Colon (tissue), 2 donors: ENCODE measurements around the gene GALNT2.

Source experiments
- FAIRE-seq: peaks from 2 replicates; lab custom pipeline; 2012; peaks lifted over from hg19 to GRCh38; lab: Jason Lieb, UNC
- donor health status: control.
- donor health status: control.

The GALNT2 gene

GRCh38 chr1:230262867-230263567 is 196.0 kb downstream of the GALNT2 start:
- FAIRE-seq = no peak

- FAIRE-seq = no peak
These were observed 196.6 kb downstream of the GALNT2 start for GRCh38 chr1:230263568-230264195.

GRCh38 chr1:230264342-230264741 is 197.3 kb downstream of the GALNT2 start:
- no peak for FAIRE-seq

GRCh38 chr1:230265200-230266115 is 198.4 kb downstream of the GALNT2 start:
- no peak for FAIRE-seq

GRCh38 chr1:230266456-230266855 is 199.4 kb downstream of the GALNT2 start:
- no peak for FAIRE-seq

- no peak for FAIRE-seq
These were observed 200.5 kb downstream of the GALNT2 start for GRCh38 chr1:230267338-230268065.

- no peak for FAIRE-seq
These were observed 201.5 kb downstream of the GALNT2 start for GRCh38 chr1:230268371-230269170.

GRCh38 chr1:230270185-230270558 is 203.1 kb downstream of the GALNT2 start:
- FAIRE-seq = no peak

GRCh38 chr1:230270559-230271281 is 203.7 kb downstream of the GALNT2 start:
- no peak for FAIRE-seq

- FAIRE-seq = no peak
These were observed 204.4 kb downstream of the GALNT2 start for GRCh38 chr1:230271300-230272035.

- FAIRE-seq = no peak
These were observed 205.5 kb downstream of the GALNT2 start for GRCh38 chr1:230272557-230272956.

GRCh38 chr1:230273141-230273710 is 206.2 kb downstream of the GALNT2 start:
- no peak for FAIRE-seq

- FAIRE-seq = no peak
These were observed 207.2 kb downstream of the GALNT2 start for GRCh38 chr1:230274254-230274653.

GRCh38 chr1:230276401-230276800 is 209.4 kb downstream of the GALNT2 start:
- FAIRE-seq = no peak

- no peak for FAIRE-seq
These were observed 210.4 kb downstream of the GALNT2 start for GRCh38 chr1:230277201-230278025.

- no peak for FAIRE-seq
These were observed 211.3 kb downstream of the GALNT2 start for GRCh38 chr1:230278376-230278775.

GRCh38 chr1:230278871-230279582 is 212.0 kb downstream of the GALNT2 start:
- no peak for FAIRE-seq

- no peak for FAIRE-seq
These were observed 212.5 kb downstream of the GALNT2 start for GRCh38 chr1:230279583-230279945.
